ENCODE data around the gene PRRG4. TPM values are rescaled to one million over a fixed set of nuclear protein-coding genes. Genes with fewer than 3 reads are reported as not detected.
A peak's percentile ranks its signal among the peaks of the same experiment; 100 is the strongest.

PRRG4 gene
- total RNA-seq, 1 experiment from 2014 or later = 1.2 TPM

- no peaks in the 10 kb centered on the region; the same call in 1 of the 2 replicates for H3K27me3 Mint-ChIP-seq (ENCODE audit: low read depth)
- WGBS (ENCODE audit: extremely low coverage, insufficient read length, low lambda C conversion rate) = no CpG with 5 or more reads among the region's 4 CpGs
These were observed 51.6 kb downstream of the PRRG4 start for GRCh38 chr11:32881286-32881685.

More at GRCh38 chr11:32881286-32881685, 51.6 kb downstream of the PRRG4 start:
- Histone ChIP-seq H2AK5ac (ENCODE audit: insufficient read length, low read length) (no peak overlapping the region), H3K4ac (ENCODE audit: low read depth, low read length) (no peak overlapping the region), H3K4me1 (ENCODE audit: insufficient read depth, low read length) (no peaks in the 10 kb centered on the region; the same call in 1 of the 2 replicates), H3K14ac (ENCODE audit: insufficient read depth, low read length) (no peak overlapping the region), H4K8ac (replicated peaks; ENCODE audit: insufficient read length, low read depth, low read length) (no peak overlapping the region), H2AFZ (ENCODE audit: low read length) (no peak overlapping the region), H4K5ac (ENCODE audit: insufficient read length, low read depth, low read length) (no peak overlapping the region), H3K27ac (ENCODE audit: insufficient read length, low read depth, low read length) (no peak overlapping the region), H3K56ac (ENCODE audit: insufficient read length, low read depth, low read length) (no peak overlapping the region), H3T11ph (ENCODE audit: low read length) (no peak overlapping the region), H4K20me1 (ENCODE audit: control insufficient read depth, insufficient read depth, insufficient read length) (no peaks in the 10 kb centered on the region), H3K9ac (ENCODE audit: extremely low read depth, insufficient read length, low read length) (no peak overlapping the region), H3K79me1 (ENCODE audit: insufficient read depth, low read depth, low read length, poor library complexity, severe bottlenecking) (no peaks in the 10 kb centered on the region), H3K4me2 (ENCODE audit: insufficient read depth, insufficient read length, low read length) (no peak overlapping the region), H3K9me3 (ENCODE audit: control insufficient read depth, low read depth, low read length) (no peaks in the 10 kb centered on the region), H3K23ac (ENCODE audit: insufficient read length, low read depth, low read length) (no peak overlapping the region), H3K27me3 (ENCODE audit: insufficient read depth, low read length) (no peaks in the 10 kb centered on the region), H2BK12ac (ENCODE audit: insufficient read length, low read depth, low read length) (no peak overlapping the region), H3K79me2 (ENCODE audit: insufficient read depth, low read length) (no peaks in the 10 kb centered on the region; the same call in 1 of the 2 replicates), H2BK5ac (ENCODE audit: insufficient read length, low read length) (no peak overlapping the region), H3K18ac (ENCODE audit: insufficient read length, low read depth, low read length) (no peak overlapping the region), H2BK20ac (ENCODE audit: low read depth, low read length, poor library complexity, severe bottlenecking) (no peak overlapping the region), H2BK15ac (ENCODE audit: low read depth, low read length) (no peak overlapping the region), H3K23me2 (ENCODE audit: insufficient read length, low read depth, low read length, poor library complexity, severe bottlenecking) (no peaks in the 10 kb centered on the region), H2BK120ac (ENCODE audit: low read depth, low read length, poor library complexity, severe bottlenecking) (no peak overlapping the region), H4K91ac (ENCODE audit: insufficient read length, low read depth, low read length) (no peak overlapping the region)
- Mint-ChIP-seq H3K4me3 (no peak overlapping the region), H3K4me1 (peaks cover 15 to 18% of the 10 kb centered on the region in 2 experiments), H3K27ac (peak overlapping the region in 1 of 3 experiments; percentile 73; a peak in 1 of 7 replicates), H3K36me3 (ENCODE audit: insufficient read depth in 1 of 3, low read depth in 3 of 3) (peaks cover 0 to 7% (median 3%) of the 10 kb centered on the region in 3 experiments; a peak in 3 of 7 replicates), H3K9me3 (peaks cover 8 to 9% of the 10 kb centered on the region in 2 experiments)
- no peak for DNase-seq
- TF ChIP-seq CTCF (conservative IDR thresholded peaks at IDR 0.05) = no peak

Data from H9 (cell line).